ENCODE data around the gene ADAMTSL1. TPM values are rescaled to one million over a fixed set of nuclear protein-coding genes. Genes with fewer than 3 reads are reported as not detected.

The ADAMTSL1 gene
- total and polyA plus RNA-seq, 9 of the 15 experiments (the other 6 are each of a cell fraction or from before 2014, with no cell fraction given), result 0.01 TPM; not detected in 8

- WGBS (ENCODE audit: insufficient coverage, low coverage, missing lambda C conversion rate), result 0% methylated on average over 3 of the region's 3 CpGs
- BruUV-seq (replicated peaks), result no TSS peak
- Histone ChIP-seq H2AFZ (ENCODE audit: low read depth, low read length) (no peak overlapping the region), H3K4me3 (no peak overlapping the region), H3K4me1 (replicated peaks in 1 of 2; ENCODE audit: control insufficient read depth in 2 of 2, insufficient read depth in 2 of 2, low read length in 2 of 2) (no peaks in the 10 kb centered on the region), H3K9ac (ENCODE audit: insufficient read depth in 1 of 2, low read depth in 2 of 2, low read length in 2 of 2) (no peak overlapping the region), H3K27ac (ENCODE audit: extremely low read depth, low read depth, low read length) (no peak overlapping the region), H3K36me3 (ENCODE audit: control insufficient read depth, insufficient read depth, low read length) (no peaks in the 10 kb centered on the region), H4K20me1 (replicated peaks; ENCODE audit: control insufficient read depth, insufficient read depth, low read length) (no peaks in the 10 kb centered on the region), H3K9me3 (replicated peaks; ENCODE audit: control insufficient read depth, insufficient read depth, low read depth, low read length) (no peaks in the 10 kb centered on the region), H3K9me1 (ENCODE audit: control insufficient read depth, insufficient read depth, low read length) (no peaks in the 10 kb centered on the region), H3K27me3 (ENCODE audit: control insufficient read depth in 2 of 2, insufficient read depth in 2 of 2, low read length in 2 of 2) (no peaks in the 10 kb centered on the region), H3K79me2 (ENCODE audit: control insufficient read depth, insufficient read depth, low read length) (no peaks in the 10 kb centered on the region), H3K4me2 (ENCODE audit: insufficient read depth, low read length) (no peak overlapping the region)
- in situ Hi-C loops (cut with MboI), result no loop called here
- DNase-seq (ENCODE audit: extremely low read depth in 1 of 4, low spot score in 3 of 4), result no peak
- FAIRE-seq, result no peak
- ATAC-seq, result no peak
- intact Hi-C loops (cut with micrococcal nuclease), result no loop called here
- CTCF ChIA-PET (ENCODE audit: low intra/inter-chr PET ratio), result no interaction called here
- TF ChIP-seq POLR2B (IDR thresholded peaks at IDR 0.05; ENCODE audit: low read depth, partially characterized antibody) (no peak), DACH1 (IDR thresholded peaks at IDR 0.05; ENCODE audit: partially characterized antibody) (no peak), HDAC8 (tag; IDR thresholded peaks at IDR 0.05) (no peak), MTA2 (IDR thresholded peaks at IDR 0.05; ENCODE audit: low read depth) (no peak), ZKSCAN1 (IDR thresholded peaks at IDR 0.05; ENCODE audit: low read depth, low read length) (no peak), GMEB1 (CRISPR knock-in tag; IDR thresholded peaks at IDR 0.05) (no peak), CBFA2T2 (conservative IDR thresholded peaks at IDR 0.05) (no peak), CBX3 (IDR thresholded peaks at IDR 0.05; ENCODE audit: borderline replicate concordance in 1 of 2, low read length in 2 of 2) (no peak), ZBTB12 (CRISPR knock-in tag; IDR thresholded peaks at IDR 0.05) (no peak), LEF1 (IDR thresholded peaks at IDR 0.05) (no peak), CCNT2 (IDR thresholded peaks at IDR 0.05; ENCODE audit: borderline replicate concordance, extremely low read depth, insufficient read length, low read depth, low read length) (no peak), NCOA1 (IDR thresholded peaks at IDR 0.05; ENCODE audit: low read depth) (no peak), TAF9B (IDR thresholded peaks at IDR 0.05; ENCODE audit: partially characterized antibody) (no peak), ZNF507 (tag; conservative IDR thresholded peaks at IDR 0.05) (no peak), TGIF2 (CRISPR knock-in tag; IDR thresholded peaks at IDR 0.05) (no peak)
- POLR2A ChIA-PET, result no interaction called here
Measured at GRCh38 chr9:18865542-18865941, 391.6 kb downstream of the ADAMTSL1 start.

Measured in K562 (cell line).